GM12874 (cell line): ENCODE measurements around the gene CCDC120.

Experiments used
- TF ChIP-seq, protein P1 (sequence below): IDR thresholded peaks from 2 replicates; pipeline ENCODE4 v1.5.1; 2011; ENCODE audit warnings: low read depth, mild to moderate bottlenecking, control low read depth, low read length, moderate library complexity; ENCODE audit not compliant: insufficient read depth

The CCDC120 gene

DNA sequence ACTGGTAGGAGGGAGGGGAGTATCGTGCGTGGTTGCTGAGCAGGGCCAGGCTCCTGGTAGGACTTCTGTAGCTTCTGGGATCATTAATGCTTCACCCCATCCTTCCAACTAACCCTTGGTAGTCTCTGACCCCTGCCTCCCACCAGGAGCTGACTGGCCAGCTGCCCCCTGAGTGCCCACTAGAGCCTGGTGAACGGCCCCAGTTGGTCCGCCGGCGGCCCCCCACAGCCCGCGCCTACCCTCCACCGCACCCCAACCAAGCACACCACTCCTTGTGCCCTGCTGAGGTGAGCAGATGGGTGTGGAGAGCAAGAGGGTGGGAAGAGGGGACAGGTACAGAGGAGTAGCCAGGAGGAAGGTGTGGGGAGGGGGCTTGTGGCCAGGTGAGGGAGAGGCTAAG lies 4.9 kb downstream of the CCDC120 start:
- TF ChIP-seq, protein P1, sequence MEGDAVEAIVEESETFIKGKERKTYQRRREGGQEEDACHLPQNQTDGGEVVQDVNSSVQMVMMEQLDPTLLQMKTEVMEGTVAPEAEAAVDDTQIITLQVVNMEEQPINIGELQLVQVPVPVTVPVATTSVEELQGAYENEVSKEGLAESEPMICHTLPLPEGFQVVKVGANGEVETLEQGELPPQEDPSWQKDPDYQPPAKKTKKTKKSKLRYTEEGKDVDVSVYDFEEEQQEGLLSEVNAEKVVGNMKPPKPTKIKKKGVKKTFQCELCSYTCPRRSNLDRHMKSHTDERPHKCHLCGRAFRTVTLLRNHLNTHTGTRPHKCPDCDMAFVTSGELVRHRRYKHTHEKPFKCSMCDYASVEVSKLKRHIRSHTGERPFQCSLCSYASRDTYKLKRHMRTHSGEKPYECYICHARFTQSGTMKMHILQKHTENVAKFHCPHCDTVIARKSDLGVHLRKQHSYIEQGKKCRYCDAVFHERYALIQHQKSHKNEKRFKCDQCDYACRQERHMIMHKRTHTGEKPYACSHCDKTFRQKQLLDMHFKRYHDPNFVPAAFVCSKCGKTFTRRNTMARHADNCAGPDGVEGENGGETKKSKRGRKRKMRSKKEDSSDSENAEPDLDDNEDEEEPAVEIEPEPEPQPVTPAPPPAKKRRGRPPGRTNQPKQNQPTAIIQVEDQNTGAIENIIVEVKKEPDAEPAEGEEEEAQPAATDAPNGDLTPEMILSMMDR: no peak

DNA sequence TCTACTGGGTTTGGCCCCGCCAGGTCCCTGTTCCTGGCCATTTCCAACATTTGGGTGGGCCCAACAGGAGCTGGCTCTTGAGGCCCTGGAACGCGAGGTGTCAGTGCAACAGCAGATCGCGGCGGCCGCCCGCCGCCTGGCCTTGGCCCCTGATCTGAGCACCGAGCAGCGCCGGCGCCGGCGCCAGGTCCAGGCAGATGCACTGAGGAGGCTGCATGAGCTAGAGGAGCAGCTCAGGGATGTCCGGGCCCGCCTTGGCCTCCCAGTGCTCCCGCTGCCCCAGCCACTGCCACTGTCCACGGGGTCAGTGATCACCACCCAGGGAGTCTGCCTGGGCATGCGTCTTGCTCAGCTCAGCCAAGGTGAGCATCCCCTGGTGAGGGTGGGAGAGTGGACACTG lies 5.5 kb downstream of the CCDC120 start:
- TF ChIP-seq, protein P1: no peak

DNA sequence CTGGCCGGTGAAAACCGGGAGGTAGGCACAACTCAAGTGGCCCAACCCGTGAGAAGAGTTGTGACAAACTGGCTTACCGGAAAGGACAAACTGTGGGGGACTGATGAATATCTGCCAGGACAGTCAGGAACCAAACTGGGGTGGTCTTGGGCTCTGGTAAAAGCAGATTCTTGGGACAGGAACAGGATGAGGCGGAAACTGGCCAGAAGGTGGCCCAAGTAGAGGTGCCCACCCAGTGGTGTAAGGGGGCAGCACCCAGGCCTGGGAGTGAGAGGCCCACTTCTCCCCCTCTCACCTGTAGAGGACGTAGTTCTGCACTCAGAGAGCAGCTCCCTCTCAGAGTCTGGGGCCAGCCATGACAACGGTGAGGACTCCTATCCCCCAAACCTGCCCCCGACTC lies 5.9 kb downstream of the CCDC120 start:
- TF ChIP-seq, protein P1: no peak

DNA sequence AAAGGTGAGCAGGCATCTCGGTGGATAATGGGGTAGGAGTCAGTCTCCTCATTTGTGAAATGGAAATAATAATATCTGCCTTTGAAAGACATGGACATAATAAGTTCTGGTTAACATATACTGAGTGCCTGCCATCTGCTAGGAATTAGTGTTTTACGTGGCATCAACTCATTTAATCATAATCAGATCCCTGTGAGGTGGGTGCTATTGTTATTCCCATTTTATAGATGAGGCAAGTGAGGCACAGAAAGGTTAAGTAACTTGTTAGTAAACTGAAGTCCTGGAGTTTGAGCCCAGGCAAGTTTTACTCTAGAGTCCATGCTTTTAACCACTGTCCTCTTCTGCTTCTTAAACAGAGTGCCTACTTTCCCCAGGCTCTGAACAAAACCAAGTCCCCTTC lies 7.5 kb downstream of the CCDC120 start:
- TF ChIP-seq, protein P1: no peak

DNA sequence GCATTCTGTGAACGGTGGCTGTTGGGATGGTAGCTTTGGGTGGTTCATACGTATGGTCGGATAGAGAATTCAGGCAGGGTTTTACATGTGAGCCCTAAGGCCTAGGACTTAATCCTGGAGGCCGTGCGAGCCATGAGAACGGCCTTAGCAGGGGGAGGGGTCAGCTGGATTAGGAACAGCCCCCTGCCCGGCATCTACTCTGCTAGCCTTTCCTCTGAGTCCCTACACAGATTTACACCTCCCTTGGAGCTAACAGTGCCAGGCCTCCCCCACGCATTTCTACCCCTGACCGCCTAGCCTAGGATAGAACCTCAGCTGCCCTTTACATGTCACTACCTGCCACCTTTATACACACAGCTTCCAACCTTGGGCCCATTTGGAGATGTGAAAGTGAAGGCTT lies 7.9 kb downstream of the CCDC120 start:
- TF ChIP-seq, protein P1: no peak

DNA sequence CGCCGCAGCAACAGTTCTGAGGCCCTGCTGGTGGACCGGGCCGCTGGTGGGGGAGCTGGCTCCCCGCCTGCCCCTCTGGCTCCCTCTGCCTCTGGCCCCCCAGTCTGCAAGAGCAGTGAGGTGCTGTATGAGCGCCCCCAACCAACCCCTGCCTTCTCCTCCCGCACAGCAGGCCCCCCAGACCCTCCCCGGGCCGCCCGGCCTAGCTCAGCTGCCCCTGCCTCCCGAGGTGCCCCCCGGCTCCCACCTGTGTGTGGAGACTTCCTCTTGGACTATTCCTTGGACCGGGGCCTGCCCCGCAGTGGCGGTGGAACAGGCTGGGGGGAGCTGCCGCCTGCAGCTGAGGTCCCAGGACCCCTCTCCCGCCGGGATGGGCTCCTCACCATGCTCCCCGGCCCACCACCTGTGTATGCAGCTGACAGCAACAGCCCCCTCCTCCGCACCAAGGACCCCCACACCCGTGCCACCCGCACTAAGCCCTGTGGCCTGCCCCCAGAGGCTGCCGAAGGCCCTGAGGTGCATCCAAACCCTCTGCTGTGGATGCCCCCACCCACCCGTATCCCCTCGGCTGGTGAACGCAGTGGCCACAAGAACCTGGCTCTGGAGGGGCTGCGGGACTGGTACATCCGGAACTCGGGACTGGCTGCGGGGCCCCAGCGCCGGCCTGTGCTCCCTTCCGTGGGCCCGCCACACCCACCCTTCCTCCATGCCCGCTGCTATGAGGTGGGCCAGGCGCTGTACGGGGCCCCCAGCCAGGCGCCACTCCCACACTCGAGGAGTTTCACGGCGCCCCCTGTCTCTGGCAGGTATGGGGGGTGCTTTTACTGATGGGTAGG lies 8.7 kb downstream of the CCDC120 start:
- TF ChIP-seq, protein P1: no peak

DNA sequence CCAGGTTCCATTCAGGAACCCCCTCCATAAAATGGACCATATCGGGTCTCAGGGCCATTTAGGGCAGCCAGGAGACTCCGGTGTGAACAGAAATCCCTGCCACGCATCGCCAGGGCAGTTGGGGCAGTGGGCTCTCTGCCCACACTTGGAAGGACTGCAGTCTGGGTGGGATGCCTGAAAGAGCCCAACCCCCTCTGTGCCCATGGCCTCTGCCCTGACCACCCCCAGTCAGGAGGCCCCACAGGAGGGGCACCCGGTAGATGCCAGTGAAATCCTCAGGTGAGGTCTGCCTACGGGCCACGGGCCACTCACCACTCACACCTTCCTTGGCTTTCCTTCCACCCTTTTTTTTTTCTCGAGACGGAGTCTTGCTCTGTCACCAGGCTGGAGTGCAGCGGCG lies 10.2 kb downstream of the CCDC120 start:
- TF ChIP-seq, protein P1: no peak
